GM12878 (cell line): Measurements from ENCODE around the gene GALR3.

Experiments
- LARP7 ChIP-seq: fragments of 450-650 bp; IDR thresholded peaks from 2 replicates; pipeline ENCODE4 v1.6.1; 2017; ENCODE audit warnings: mild to moderate bottlenecking
- MAX ChIP-seq: IDR thresholded peaks from 2 replicates; pipeline ENCODE4 v1.6.1; 2012; ENCODE audit warnings: low read depth, low read length, improper control_type of control experiment
- MYC ChIP-seq: IDR thresholded peaks from 2 replicates; pipeline ENCODE4 v1.6.1; 2011; ENCODE audit warnings: mild to moderate bottlenecking, low read length, moderate library complexity, inconsistent platforms; ENCODE audit not compliant: insufficient read depth, insufficient replicate concordance, insufficient read length, severe bottlenecking
- POLR2A ChIP-seq: IDR thresholded peaks from 2 replicates; pipeline ENCODE4 v1.6.1; 2011; ENCODE audit warnings: low read depth, mild to moderate bottlenecking, low read length
- POLR2AphosphoS5 ChIP-seq: IDR thresholded peaks from 2 replicates; pipeline ENCODE4 v1.6.1; 2011; ENCODE audit warnings: mild to moderate bottlenecking, low read length, inconsistent platforms
- SIN3A ChIP-seq: IDR thresholded peaks from 2 replicates; pipeline ENCODE4 v1.6.1; 2012; ENCODE audit warnings: low read depth, low read length, improper control_type of control experiment
- SMC3 ChIP-seq: IDR thresholded peaks from 2 replicates; pipeline ENCODE4 v1.6.1; 2011; ENCODE audit warnings: low read length, improper control_type of control experiment, borderline replicate concordance
- TAF1 ChIP-seq: IDR thresholded peaks from 2 replicates; pipeline ENCODE4 v1.6.1; 2011; ENCODE audit warnings: mild to moderate bottlenecking, low read depth, low read length, borderline replicate concordance
- YY1 ChIP-seq: IDR thresholded peaks from 2 replicates; pipeline ENCODE4 v1.6.1; 2011; ENCODE audit warnings: low read depth, mild to moderate bottlenecking, low read length
- ZBTB4 ChIP-seq: fragments of 450-650 bp; formaldehyde crosslinking; IDR thresholded peaks from 2 replicates; pipeline ENCODE4 v1.4.0; 2022; ENCODE audit warnings: mild to moderate bottlenecking, moderate library complexity
- TF ChIP-seq, protein P1 (sequence below): IDR thresholded peaks from 2 replicates; pipeline ENCODE4 v1.6.1; 2011; ENCODE audit warnings: mild to moderate bottlenecking, low read depth, low read length, moderate library complexity; ENCODE audit not compliant: insufficient replicate concordance
- TF ChIP-seq, protein P2 (sequence below), 3 experiments: IDR thresholded peaks in 2 of 3; conservative IDR thresholded peaks in 1 of 3; 2 replicates each; pipeline ENCODE4 v1.5.1; 2011; ENCODE audit warnings: low read depth in 3 of 3, low read length in 3 of 3, mild to moderate bottlenecking in 3 of 3, control low read depth in 2 of 3, moderate library complexity in 2 of 3, inconsistent platforms in 1 of 3, mixed read lengths in 1 of 3; ENCODE audit not compliant: control insufficient read depth in 2 of 3, insufficient read depth in 1 of 3; ENCODE audit errors: extremely low read depth in 1 of 3

GRCh38 chr22:37831472-37831871 is 8.3 kb downstream of the GALR3 start:
- TF ChIP-seq LARP7 (no peak), YY1 (no peak), MAX (no peak), SMC3 (no peak), ZBTB4 (CRISPR knock-in tag) (no peak), POLR2A (no peak), TAF1 (no peak), POLR2AphosphoS5 (no peak), MYC (no peak), SIN3A (no peak)
- TF ChIP-seq, protein P1, sequence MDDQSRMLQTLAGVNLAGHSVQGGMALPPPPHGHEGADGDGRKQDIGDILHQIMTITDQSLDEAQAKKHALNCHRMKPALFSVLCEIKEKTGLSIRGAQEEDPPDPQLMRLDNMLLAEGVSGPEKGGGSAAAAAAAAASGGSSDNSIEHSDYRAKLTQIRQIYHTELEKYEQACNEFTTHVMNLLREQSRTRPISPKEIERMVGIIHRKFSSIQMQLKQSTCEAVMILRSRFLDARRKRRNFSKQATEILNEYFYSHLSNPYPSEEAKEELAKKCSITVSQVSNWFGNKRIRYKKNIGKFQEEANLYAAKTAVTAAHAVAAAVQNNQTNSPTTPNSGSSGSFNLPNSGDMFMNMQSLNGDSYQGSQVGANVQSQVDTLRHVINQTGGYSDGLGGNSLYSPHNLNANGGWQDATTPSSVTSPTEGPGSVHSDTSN = no peak
- TF ChIP-seq, protein P2, sequence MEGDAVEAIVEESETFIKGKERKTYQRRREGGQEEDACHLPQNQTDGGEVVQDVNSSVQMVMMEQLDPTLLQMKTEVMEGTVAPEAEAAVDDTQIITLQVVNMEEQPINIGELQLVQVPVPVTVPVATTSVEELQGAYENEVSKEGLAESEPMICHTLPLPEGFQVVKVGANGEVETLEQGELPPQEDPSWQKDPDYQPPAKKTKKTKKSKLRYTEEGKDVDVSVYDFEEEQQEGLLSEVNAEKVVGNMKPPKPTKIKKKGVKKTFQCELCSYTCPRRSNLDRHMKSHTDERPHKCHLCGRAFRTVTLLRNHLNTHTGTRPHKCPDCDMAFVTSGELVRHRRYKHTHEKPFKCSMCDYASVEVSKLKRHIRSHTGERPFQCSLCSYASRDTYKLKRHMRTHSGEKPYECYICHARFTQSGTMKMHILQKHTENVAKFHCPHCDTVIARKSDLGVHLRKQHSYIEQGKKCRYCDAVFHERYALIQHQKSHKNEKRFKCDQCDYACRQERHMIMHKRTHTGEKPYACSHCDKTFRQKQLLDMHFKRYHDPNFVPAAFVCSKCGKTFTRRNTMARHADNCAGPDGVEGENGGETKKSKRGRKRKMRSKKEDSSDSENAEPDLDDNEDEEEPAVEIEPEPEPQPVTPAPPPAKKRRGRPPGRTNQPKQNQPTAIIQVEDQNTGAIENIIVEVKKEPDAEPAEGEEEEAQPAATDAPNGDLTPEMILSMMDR (IDR thresholded peaks at IDR 0.05 in 2 of 3, conservative IDR thresholded peaks at IDR 0.05 in 1 of 3; ENCODE audit: control insufficient read depth in 2 of 3, extremely low read depth in 1 of 3, insufficient read depth in 1 of 3, low read depth in 3 of 3, low read length in 3 of 3) = no peak
